ENCODE measurements around the gene SLC12A1. TPM values are rescaled to one million over a fixed set of nuclear protein-coding genes. Genes with fewer than 3 reads are reported as not detected.

The SLC12A1 gene
- total RNA-seq, 2 donors from 2014 or later, result 0.68 to 0.85 TPM

DNA sequence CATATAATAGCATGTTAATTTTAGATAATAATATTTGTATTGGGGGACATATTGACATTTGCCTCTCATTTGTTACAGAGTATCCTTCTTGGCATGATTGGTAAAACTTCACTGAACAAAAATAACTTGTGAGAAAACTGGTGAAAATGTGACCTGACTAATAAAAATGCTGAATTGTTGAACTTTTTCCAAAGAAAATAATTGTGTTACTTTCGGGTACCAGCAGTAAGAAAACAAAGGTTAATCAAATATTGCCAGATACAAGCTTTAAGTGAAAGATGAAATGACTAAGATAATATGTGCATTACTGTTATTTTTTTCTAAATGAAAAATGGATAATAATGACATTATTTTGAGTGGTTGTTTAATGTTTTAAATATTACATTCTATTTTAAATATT lies 15.2 kb downstream of the SLC12A1 start:
- Histone ChIP-seq H3K4me1 (ENCODE audit: control insufficient read depth in 1 of 2, low read depth in 2 of 2) (peaks cover 22 to 48% of the 10 kb centered on the region in 2 donors), H3K36me3 (no peaks in the 10 kb centered on the region), H3K27me3 (replicated peaks; ENCODE audit: insufficient read depth) (no peaks in the 10 kb centered on the region), H3K27ac (peak overlapping the region; percentile 66 to 77), H3K9me3 (no peaks in the 10 kb centered on the region), H3K4me3 (peak overlapping the region; percentile 35)
- no peak for DNase-seq (ENCODE audit: low spot score)
- TF ChIP-seq, protein P1, sequence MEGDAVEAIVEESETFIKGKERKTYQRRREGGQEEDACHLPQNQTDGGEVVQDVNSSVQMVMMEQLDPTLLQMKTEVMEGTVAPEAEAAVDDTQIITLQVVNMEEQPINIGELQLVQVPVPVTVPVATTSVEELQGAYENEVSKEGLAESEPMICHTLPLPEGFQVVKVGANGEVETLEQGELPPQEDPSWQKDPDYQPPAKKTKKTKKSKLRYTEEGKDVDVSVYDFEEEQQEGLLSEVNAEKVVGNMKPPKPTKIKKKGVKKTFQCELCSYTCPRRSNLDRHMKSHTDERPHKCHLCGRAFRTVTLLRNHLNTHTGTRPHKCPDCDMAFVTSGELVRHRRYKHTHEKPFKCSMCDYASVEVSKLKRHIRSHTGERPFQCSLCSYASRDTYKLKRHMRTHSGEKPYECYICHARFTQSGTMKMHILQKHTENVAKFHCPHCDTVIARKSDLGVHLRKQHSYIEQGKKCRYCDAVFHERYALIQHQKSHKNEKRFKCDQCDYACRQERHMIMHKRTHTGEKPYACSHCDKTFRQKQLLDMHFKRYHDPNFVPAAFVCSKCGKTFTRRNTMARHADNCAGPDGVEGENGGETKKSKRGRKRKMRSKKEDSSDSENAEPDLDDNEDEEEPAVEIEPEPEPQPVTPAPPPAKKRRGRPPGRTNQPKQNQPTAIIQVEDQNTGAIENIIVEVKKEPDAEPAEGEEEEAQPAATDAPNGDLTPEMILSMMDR (IDR thresholded peaks at IDR 0.05), result no peak
- ATAC-seq (ENCODE audit: insufficient number of reproducible peaks, low FRiP score, low read depth), result no peak

DNA sequence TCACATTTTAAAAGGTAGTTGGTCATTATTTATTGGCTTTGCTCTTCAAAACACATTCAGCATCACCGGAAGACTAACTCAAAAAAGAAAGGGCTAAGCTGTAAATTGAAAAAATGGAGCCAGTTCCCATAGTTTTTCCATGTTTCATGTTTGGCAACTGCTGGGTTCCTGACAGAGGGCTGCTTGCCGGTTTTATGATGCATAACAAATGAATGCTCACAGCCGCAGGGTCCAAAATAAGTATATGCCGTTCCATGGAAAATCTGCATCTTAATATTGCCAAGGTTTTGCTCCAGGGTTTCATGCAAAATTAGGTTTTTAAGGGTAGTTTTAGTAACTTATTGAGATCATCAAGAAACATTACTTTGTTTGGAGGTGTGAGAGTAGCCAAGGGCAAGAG lies 15.8 kb downstream of the SLC12A1 start:
- peak; percentile 85 for ATAC-seq (ENCODE audit: insufficient number of reproducible peaks, low FRiP score, low read depth)

DNA sequence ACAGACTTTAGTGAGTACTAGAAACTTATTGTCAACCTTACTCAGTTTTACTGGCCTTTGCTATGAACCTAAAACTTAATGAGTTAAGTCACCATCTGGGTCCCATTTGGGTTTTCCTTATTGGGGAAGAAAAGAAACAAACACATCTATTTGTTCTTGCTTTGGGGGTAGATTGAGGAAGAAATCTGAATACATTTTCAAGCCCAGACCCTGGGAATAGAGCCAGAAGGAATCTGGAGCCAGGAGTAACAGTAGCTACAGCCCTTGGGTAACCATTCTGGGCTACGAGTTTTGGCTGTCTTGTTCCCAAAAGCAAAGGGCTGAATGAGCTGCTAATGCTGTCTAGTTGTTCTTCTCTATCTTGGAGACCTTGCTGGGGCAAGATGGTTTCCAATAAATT lies 16.5 kb downstream of the SLC12A1 start:
- no peak for ATAC-seq (ENCODE audit: insufficient number of reproducible peaks, low FRiP score, low read depth)

More for the DNA sequence above, 15.8 kb downstream of the SLC12A1 start:
- DNase-seq (ENCODE audit: low spot score), result peak; percentile 25
- Histone ChIP-seq H3K4me1 (ENCODE audit: control insufficient read depth in 1 of 2, low read depth in 2 of 2) (peaks cover 22 to 54% of the 10 kb centered on the region in 2 donors), H3K27me3 (replicated peaks; ENCODE audit: insufficient read depth) (no peaks in the 10 kb centered on the region), H3K36me3 (no peaks in the 10 kb centered on the region), H3K27ac (peak overlapping the region; percentile 77 to 79), H3K4me3 (peak overlapping the region; percentile 35), H3K9me3 (no peaks in the 10 kb centered on the region)
- TF ChIP-seq, protein P1 (IDR thresholded peaks at IDR 0.05), result no peak

DNA sequence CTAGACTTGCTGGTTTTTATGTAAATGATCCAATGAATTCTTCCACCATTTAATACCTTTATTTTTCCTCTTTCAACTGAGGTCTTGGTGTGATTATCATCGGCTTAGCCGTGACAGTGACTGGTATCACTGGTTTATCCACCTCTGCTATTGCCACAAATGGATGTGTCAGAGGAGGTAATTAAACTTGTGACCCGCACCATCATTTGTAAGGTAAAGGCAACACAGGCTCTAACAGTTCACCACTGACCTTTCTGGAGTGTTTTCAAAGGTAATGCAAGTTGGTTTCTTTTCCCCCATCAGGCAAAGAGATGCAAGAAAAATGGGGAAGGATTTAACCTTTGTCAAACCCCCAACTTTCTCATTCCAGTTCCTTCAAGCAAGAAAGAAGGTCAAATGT lies 19.7 kb downstream of the SLC12A1 start:
- Histone ChIP-seq H3K27ac (peak overlapping the region; percentile 33 to 43), H3K4me1 (ENCODE audit: control insufficient read depth in 1 of 2, low read depth in 2 of 2) (peaks cover 15 to 65% of the 10 kb centered on the region in 2 donors), H3K4me3 (peak overlapping the region; percentile 3), H3K36me3 (no peaks in the 10 kb centered on the region), H3K9me3 (no peaks in the 10 kb centered on the region), H3K27me3 (replicated peaks; ENCODE audit: insufficient read depth) (no peaks in the 10 kb centered on the region)
- TF ChIP-seq, protein P1 (IDR thresholded peaks at IDR 0.05), result no peak
- DNase-seq (ENCODE audit: low spot score) (no peak), ATAC-seq (ENCODE audit: insufficient number of reproducible peaks, low FRiP score, low read depth) (no peak)

More for the DNA sequence above, 16.5 kb downstream of the SLC12A1 start:
- no peaks in the 10 kb centered on the region for H3K36me3 ChIP-seq
- peak overlapping the region; percentile 77 to 79 for H3K27ac ChIP-seq
- no peaks in the 10 kb centered on the region for H3K9me3 ChIP-seq
- TF ChIP-seq, protein P1 (IDR thresholded peaks at IDR 0.05), result no peak
- no peaks in the 10 kb centered on the region for H3K27me3 ChIP-seq (replicated peaks; ENCODE audit: insufficient read depth)
- no peak for DNase-seq (ENCODE audit: low spot score)
- peak overlapping the region; percentile 46 for H3K4me3 ChIP-seq
- peaks cover 22 to 62% of the 10 kb centered on the region in 2 donors for H3K4me1 ChIP-seq (ENCODE audit: control insufficient read depth in 1 of 2, low read depth in 2 of 2)

DNA sequence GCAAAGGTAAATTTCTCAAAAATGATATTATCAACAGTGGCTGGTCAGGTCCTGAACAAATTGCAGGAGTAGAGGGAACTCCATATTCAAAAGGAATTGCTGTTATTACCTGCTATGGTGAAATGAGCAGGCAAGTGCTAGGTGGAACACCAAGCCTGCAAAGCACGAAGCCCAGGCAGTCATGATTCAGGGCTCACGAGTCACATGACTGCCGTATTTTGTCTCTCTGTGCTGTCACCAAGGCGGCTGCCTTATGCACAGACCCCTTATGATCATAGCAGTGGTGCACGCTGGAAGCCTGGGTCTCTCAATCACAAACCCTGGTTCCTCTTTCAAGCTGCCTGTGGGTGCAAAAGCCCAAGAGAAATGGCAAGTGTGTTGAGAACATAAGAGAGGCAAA lies 24.4 kb downstream of the SLC12A1 start:
- TF ChIP-seq, protein P1 (IDR thresholded peaks at IDR 0.05), result no peak
- ATAC-seq (ENCODE audit: insufficient number of reproducible peaks, low FRiP score, low read depth), result no peak
- no peak for DNase-seq (ENCODE audit: low spot score)
- Histone ChIP-seq H3K36me3 (no peaks in the 10 kb centered on the region), H3K27me3 (replicated peaks; ENCODE audit: insufficient read depth) (no peaks in the 10 kb centered on the region), H3K4me1 (ENCODE audit: control insufficient read depth in 1 of 2, low read depth in 2 of 2) (peaks cover 3 to 33% of the 10 kb centered on the region in 2 donors), H3K9me3 (no peaks in the 10 kb centered on the region), H3K27ac (no peak overlapping the region), H3K4me3 (no peak overlapping the region)
